SK-N-MC (cell line): ENCODE measurements around the gene AGAP1.

Experiments
- EZH2 ChIP-seq: fragments of 200-600 bp; sonication (generic); IDR thresholded peaks from one replicate; pipeline ENCODE4 v1.6.1; 2017; ENCODE audit warnings: antibody characterized with exemption
- FOXP2 ChIP-seq: optimal IDR thresholded peaks from 2 replicates; pipeline ENCODE3; 2011; ENCODE audit warnings: mild to moderate bottlenecking, moderate library complexity; ENCODE audit not compliant: insufficient read depth; ENCODE audit errors: extremely low read length, control extremely low read depth
- POLR2AphosphoS5 ChIP-seq: IDR thresholded peaks from 2 replicates; pipeline ENCODE4 v1.6.1; 2012; ENCODE audit warnings: mild to moderate bottlenecking, low read depth, low read length, borderline replicate concordance

GRCh38 chr2:235594964-235595363, 101.1 kb downstream of the AGAP1 start:
- no peak for TF ChIP-seq POLR2AphosphoS5
- TF ChIP-seq EZH2: no peak
- no peak for TF ChIP-seq FOXP2
